NOMO-1 treated with dmso at 0.1 percent for 144 hours (cell line): ENCODE data around the gene KY.
A peak's percentile ranks its signal among the peaks of the same experiment; 100 is the strongest.

Experiments
- DNase-seq: peaks from one replicate; lab custom pipeline; 2025; ENCODE audit not compliant: unreplicated experiment; lab: John Stamatoyannopoulos, UW

Gene KY

GRCh38 chr3:134646086-134646485 lies 4.7 kb downstream of the KY start:
- DNase-seq, result no peak

- DNase-seq, result no peak
Measured at GRCh38 chr3:134645515-134645914, 5.3 kb downstream of the KY start.

- no peak for DNase-seq
Measured at GRCh38 chr3:134644731-134645514, 5.9 kb downstream of the KY start.

GRCh38 chr3:134643150-134643675 lies 7.6 kb downstream of the KY start:
- DNase-seq, result no peak

- no peak for DNase-seq
Measured at GRCh38 chr3:134642445-134643149, 8.2 kb downstream of the KY start.

GRCh38 chr3:134641671-134642300 lies 9.0 kb downstream of the KY start:
- DNase-seq, result no peak

- peak; percentile 11 for DNase-seq
Measured at GRCh38 chr3:134640872-134641470, 9.9 kb downstream of the KY start.

- no peak for DNase-seq
Measured at GRCh38 chr3:134640378-134640777, 10.4 kb downstream of the KY start.

GRCh38 chr3:134638385-134639030 lies 12.3 kb downstream of the KY start:
- DNase-seq, result no peak

GRCh38 chr3:134636406-134636805 lies 14.4 kb downstream of the KY start:
- no peak for DNase-seq

- DNase-seq, result no peak
Measured at GRCh38 chr3:134630506-134630905, 20.3 kb downstream of the KY start.

GRCh38 chr3:134628884-134629283 lies 21.9 kb downstream of the KY start:
- no peak for DNase-seq

- DNase-seq, result no peak
Measured at GRCh38 chr3:134627831-134628230, 23.0 kb downstream of the KY start.

- no peak for DNase-seq
Measured at GRCh38 chr3:134625885-134626741, 24.7 kb downstream of the KY start.

GRCh38 chr3:134625462-134625861 lies 25.4 kb downstream of the KY start:
- no peak for DNase-seq

GRCh38 chr3:134624537-134625287 lies 26.1 kb downstream of the KY start:
- no peak for DNase-seq

- DNase-seq, result no peak
Measured at GRCh38 chr3:134623615-134624245, 27.1 kb downstream of the KY start.

GRCh38 chr3:134622806-134623365 lies 27.9 kb downstream of the KY start:
- DNase-seq, result no peak
